22Rv1 (cell line): Measurements from ENCODE around the gene ZBTB7C.

Source experiments
- H3K27ac ChIP-seq: fragments of 450-650 bp; 2 replicates; pipeline ENCODE4 v1.5.1; 2017
- ZFX ChIP-seq: fragments of 450-650 bp; IDR thresholded peaks from 2 replicates; pipeline ENCODE4 v1.6.1; 2017; ENCODE audit warnings: antibody characterized with exemption, borderline replicate concordance
- TF ChIP-seq, protein P1 (sequence below): fragments of 450-650 bp; IDR thresholded peaks from 2 replicates; pipeline ENCODE4 v1.5.1; 2017; ENCODE audit warnings: mild to moderate bottlenecking

Gene ZBTB7C

DNA sequence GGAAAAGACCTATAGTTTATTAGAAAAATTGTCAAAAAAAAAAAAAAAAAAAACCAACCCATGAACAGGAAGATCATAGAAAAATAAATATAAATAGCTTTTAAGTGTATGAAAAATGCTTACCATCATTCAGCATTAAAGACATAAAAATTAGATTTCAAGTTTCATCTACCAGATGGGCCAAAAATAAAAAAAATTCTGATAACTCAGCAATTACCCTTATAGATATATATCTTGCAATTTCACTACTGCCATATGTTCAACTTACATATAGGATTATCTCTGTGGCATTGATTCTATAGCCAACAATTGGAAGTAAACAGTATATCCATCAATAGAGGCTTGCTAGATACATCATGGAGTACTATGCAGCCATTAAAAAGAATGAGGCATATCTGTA lies 352.2 kb downstream of the ZBTB7C start:
- TF ChIP-seq ZFX: no peak

DNA sequence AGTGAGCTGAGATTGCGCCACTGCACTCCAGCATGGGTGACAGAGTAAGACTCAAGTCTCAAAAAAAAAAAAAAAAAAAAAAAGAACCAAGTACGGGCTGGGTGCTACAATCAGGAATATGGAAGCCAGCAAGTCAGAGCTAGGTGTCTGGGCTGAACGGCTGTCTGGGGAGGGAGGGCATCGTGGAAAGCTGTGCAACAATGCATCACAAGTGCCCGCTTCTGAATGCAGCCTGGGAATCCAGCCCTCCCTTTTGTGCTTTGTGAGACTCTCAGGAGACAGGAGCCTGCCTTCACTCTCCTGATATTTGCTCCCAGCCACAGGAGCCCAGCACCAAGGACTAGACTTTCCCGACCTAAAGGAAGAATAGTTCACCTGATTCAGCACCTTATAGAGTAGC lies 353.8 kb downstream of the ZBTB7C start:
- no peak overlapping the region for H3K27ac ChIP-seq
- TF ChIP-seq, protein P1, sequence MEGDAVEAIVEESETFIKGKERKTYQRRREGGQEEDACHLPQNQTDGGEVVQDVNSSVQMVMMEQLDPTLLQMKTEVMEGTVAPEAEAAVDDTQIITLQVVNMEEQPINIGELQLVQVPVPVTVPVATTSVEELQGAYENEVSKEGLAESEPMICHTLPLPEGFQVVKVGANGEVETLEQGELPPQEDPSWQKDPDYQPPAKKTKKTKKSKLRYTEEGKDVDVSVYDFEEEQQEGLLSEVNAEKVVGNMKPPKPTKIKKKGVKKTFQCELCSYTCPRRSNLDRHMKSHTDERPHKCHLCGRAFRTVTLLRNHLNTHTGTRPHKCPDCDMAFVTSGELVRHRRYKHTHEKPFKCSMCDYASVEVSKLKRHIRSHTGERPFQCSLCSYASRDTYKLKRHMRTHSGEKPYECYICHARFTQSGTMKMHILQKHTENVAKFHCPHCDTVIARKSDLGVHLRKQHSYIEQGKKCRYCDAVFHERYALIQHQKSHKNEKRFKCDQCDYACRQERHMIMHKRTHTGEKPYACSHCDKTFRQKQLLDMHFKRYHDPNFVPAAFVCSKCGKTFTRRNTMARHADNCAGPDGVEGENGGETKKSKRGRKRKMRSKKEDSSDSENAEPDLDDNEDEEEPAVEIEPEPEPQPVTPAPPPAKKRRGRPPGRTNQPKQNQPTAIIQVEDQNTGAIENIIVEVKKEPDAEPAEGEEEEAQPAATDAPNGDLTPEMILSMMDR: no peak
- TF ChIP-seq ZFX: no peak

More for the DNA sequence above, 352.2 kb downstream of the ZBTB7C start:
- no peak overlapping the region for H3K27ac ChIP-seq

DNA sequence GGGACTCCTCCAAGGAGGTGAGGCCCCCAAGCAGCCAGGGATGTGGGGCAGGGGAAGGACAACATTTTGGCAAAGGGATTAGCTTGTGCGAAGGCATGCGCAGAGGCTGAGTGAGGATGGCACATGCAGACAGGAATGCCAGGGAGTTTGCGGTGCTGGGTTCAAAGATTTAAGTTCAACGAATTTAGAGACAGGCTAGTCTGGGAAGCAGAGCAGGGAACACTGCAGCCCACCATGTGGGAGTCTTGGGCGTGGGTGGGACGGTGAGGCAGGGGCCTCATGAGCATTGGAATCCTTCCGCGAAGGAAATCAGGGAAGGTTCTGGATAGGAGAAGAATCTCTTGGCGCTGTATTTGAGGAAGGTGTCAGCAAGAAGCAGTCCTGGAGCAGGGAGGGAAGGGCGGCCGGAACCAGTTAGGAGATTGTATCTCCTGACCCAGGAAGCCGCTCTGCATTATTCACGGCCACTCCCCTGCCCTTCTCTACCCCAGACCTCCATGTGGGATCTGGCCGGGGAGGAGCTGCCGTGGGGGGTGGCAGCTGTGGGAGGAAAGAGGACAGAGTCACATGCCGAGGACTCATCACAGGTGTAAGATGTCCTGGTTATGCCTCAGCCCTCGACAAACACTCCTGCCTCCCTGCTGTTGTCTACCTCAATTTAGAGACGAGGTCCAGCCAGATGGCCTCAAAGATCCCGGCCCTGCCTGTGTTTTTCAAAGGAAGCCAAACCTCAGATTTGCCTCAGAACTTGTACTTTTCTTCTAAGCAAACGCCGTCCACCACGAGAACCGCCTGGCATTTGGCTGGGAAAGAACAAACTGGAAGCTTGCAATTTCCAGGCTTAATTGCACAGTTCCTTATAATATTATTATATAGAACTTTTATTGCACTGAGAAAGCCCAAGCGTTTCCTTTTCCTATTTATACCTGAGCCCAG lies 355.0 kb downstream of the ZBTB7C start:
- H3K27ac ChIP-seq: no peak overlapping the region
- TF ChIP-seq, protein P1: no peak
- TF ChIP-seq ZFX: no peak

DNA sequence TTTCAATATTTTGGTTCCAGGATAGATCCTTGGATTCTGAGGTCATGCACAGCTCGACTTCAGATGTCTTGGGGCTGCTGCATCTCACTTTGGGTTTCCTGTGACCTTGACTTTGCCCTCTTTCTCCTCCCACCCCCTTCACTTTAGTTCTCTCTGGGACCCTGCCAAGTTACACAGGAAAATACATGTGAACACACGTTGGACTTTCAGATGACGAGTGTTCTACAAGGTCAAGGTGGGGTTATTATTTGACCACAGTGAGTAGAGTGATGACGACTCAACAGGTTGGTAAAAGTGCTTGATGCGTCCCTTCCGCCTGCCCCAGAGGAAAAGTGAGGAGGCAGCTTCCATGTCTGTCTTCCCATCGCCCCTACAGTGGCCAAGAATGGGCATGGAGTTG lies 356.3 kb downstream of the ZBTB7C start:
- TF ChIP-seq, protein P1: no peak
- no peak for TF ChIP-seq ZFX
- H3K27ac ChIP-seq: no peak overlapping the region

DNA sequence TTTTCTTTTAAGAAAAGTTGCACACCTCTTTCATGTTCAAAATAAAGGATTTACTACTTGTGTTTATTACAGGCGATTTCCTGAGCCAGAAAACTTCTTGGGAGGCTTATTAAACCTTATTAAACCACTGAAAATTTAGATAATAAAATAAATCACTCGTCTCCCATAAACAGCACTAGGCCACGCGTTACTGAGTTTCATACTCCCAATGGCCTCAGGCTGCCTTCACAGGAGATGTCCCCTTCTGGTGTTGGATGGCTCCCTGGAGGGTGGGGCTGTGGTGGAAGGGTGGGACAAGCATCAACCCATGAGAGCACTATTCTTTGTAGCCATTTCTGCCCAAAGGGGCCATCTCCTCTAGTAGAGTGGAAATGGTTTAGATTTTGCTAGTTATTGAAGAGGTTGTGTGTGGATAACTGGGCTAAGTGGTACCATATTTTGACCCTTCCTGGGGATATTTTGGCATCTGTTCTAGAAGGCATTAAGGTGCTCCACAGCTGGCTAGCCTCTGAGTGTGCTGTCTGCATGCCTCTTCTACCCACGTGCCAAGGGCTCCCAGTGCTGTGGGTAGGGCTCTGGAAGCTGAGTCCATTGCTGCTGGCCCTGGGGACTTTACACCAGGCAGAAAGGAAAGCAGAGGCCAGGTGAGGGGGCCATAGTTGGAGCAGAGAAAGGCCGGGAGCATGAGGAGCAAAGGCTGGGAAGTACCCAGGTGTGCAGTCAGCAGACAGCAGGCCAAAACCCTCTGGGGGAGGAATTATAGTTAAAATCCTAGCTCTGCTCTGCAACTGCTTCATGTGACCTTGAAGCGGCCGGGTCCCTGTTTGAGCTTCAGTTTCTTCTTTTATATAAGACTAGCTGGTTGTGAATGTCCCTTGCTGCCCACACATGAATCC lies 357.0 kb downstream of the ZBTB7C start:
- H3K27ac ChIP-seq: no peak overlapping the region
- no peak for TF ChIP-seq ZFX
- TF ChIP-seq, protein P1: no peak

DNA sequence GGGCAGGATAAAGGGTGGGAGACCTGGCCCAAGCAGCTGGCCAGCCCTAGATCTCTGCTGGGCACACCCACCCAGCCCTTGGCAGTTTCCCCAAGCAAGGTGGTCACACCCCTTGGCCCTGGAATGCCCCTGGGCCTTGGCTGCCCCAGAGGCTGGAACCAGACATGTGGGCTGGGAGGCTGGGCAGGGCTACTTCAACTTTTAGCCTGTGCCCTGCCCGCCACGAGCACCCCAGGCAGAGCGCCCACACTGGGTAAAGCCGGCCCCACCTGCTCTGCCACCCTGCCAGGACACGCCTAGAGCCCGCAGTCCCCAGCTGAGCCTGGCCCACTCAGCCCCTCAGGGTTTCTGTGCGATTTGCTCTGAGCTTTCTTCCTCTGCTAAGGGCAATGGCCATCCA lies 359.0 kb downstream of the ZBTB7C start:
- no peak for TF ChIP-seq ZFX
- no peak overlapping the region for H3K27ac ChIP-seq

DNA sequence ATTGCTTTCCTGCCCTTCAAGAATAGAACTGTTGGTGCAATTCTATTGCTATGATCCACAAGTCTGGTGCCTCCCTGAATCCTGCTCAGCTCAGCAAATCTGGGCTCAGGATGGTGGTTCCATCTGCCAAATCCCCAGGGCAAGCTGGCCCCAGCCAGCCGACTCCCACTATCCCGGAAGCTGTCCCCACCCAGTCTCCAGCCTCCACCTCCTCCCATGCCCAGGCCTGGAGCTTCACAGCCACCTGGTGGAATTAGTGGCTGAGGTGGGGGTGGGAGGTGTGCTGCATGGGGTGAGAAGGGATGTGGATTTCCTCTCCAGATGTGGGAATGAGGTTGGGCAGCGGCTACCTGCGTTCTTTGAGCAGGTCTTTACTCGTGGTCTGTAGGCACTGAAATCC lies 359.4 kb downstream of the ZBTB7C start:
- no peak for TF ChIP-seq ZFX
- TF ChIP-seq, protein P1: no peak

DNA sequence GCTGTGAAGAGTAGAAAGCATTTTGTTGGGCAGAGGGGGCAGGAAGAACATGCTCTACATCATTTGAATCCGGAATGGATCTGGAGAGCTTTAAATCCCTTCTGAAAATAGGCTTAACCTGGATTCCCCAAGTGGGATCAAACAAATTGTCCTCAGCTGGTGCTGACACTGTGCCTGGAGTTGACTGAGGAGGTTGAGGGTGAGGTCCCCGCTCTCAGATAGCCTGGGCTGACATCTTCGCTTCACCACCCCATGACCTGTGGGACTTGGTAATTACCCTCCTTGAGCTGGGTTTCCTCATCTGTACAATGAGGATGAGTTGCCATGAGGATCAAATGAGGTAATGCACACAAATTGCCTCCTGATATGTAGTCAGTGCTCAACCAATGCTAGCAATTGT lies 360.9 kb downstream of the ZBTB7C start:
- TF ChIP-seq, protein P1: no peak
- no peak for TF ChIP-seq ZFX
- no peak overlapping the region for H3K27ac ChIP-seq

More for the DNA sequence above, 359.4 kb downstream of the ZBTB7C start:
- H3K27ac ChIP-seq: no peak overlapping the region
